Coronary artery (tissue), 2 donors: ENCODE data around the gene AMBRA1.

Experiments
- DNase-seq: peaks from one replicate; pipeline ENCODE4 v3.0.0-alpha.2; 2017; ENCODE audit warnings: low spot score
- H3K27ac ChIP-seq, 2 donors: fragments of 200-600 bp; sonication (generic); one replicate each; pipeline ENCODE4 v1.5.1; 2016 to 2019
- H3K4me3 ChIP-seq: fragments of 200-600 bp; sonication (generic); 2 replicates; pipeline ENCODE4 v1.5.1; 2016; ENCODE audit warnings: mild to moderate bottlenecking, moderate library complexity
- CTCF ChIP-seq: fragments of 200-600 bp; sonication (generic); IDR thresholded peaks from one replicate; pipeline ENCODE4 v1.5.1; 2019; ENCODE audit warnings: antibody characterized with exemption

Gene AMBRA1

GRCh38 chr11:46471943-46472661 lies 121.7 kb downstream of the AMBRA1 start:
- Histone ChIP-seq H3K27ac (no peak overlapping the region), H3K4me3 (no peak overlapping the region)
- no peak for DNase-seq
- no peak for TF ChIP-seq CTCF

- no peak for DNase-seq
- Histone ChIP-seq H3K27ac (no peak overlapping the region), H3K4me3 (no peak overlapping the region)
- no peak for TF ChIP-seq CTCF
These were observed 123.9 kb downstream of the AMBRA1 start for GRCh38 chr11:46469926-46470325.

- H3K27ac ChIP-seq: no peak overlapping the region
- no peak for TF ChIP-seq CTCF
- DNase-seq: no peak
These were observed 128.1 kb downstream of the AMBRA1 start for GRCh38 chr11:46465683-46466082.

GRCh38 chr11:46463701-46464421 lies 130.0 kb downstream of the AMBRA1 start:
- DNase-seq: no peak

More at GRCh38 chr11:46465683-46466082, 128.1 kb downstream of the AMBRA1 start:
- no peak overlapping the region for H3K4me3 ChIP-seq

GRCh38 chr11:46461461-46461927 lies 132.3 kb downstream of the AMBRA1 start:
- Histone ChIP-seq H3K27ac (no peak overlapping the region), H3K4me3 (no peak overlapping the region)
- TF ChIP-seq CTCF: no peak
- no peak for DNase-seq

More at GRCh38 chr11:46463701-46464421, 130.0 kb downstream of the AMBRA1 start:
- TF ChIP-seq CTCF: no peak
- no peak overlapping the region for H3K4me3 ChIP-seq
- H3K27ac ChIP-seq: no peak overlapping the region

- DNase-seq: no peak
- no peak overlapping the region for H3K27ac ChIP-seq
These were observed 135.3 kb downstream of the AMBRA1 start for GRCh38 chr11:46458491-46458890.

More at GRCh38 chr11:46458491-46458890, 135.3 kb downstream of the AMBRA1 start:
- H3K4me3 ChIP-seq: no peak overlapping the region
- TF ChIP-seq CTCF: no peak
